Trophoblast cell (in vitro differentiated cells and primary cell): ENCODE measurements around the gene UBE2E2.

Experiments
- DNase-seq, 2 donors: peaks; one replicate each; pipeline ENCODE4 v3.0.0-alpha.2; 2016
- H2AFZ ChIP-seq: 2 replicates; pipeline ENCODE4 v1.6.1; 2013; ENCODE audit warnings: low read length, moderate library complexity, mild to moderate bottlenecking; ENCODE audit not compliant: insufficient read depth, poor library complexity
- H2AK5ac ChIP-seq: 2 replicates; pipeline ENCODE4 v1.6.1; 2013; ENCODE audit warnings: mild to moderate bottlenecking, low read length
- H2BK120ac ChIP-seq: 2 replicates; pipeline ENCODE4 v1.6.1; 2013; ENCODE audit warnings: low read length, mild to moderate bottlenecking, moderate library complexity; ENCODE audit not compliant: insufficient read depth, poor library complexity
- H2BK12ac ChIP-seq: 2 replicates; pipeline ENCODE4 v1.6.1; 2013; ENCODE audit warnings: mild to moderate bottlenecking, low read length, moderate library complexity
- H2BK5ac ChIP-seq: 2 replicates; pipeline ENCODE4 v1.6.1; 2013; ENCODE audit warnings: low read length, low read depth, moderate library complexity, mild to moderate bottlenecking; ENCODE audit not compliant: poor library complexity
- H3K14ac ChIP-seq: 2 replicates; pipeline ENCODE4 v1.6.1; 2013; ENCODE audit warnings: mild to moderate bottlenecking, low read length
- H3K18ac ChIP-seq: 2 replicates; pipeline ENCODE4 v1.6.1; 2013; ENCODE audit warnings: mild to moderate bottlenecking, low read length
- H3K23ac ChIP-seq: 2 replicates; pipeline ENCODE4 v1.6.1; 2013; ENCODE audit warnings: low read length
- H3K27ac ChIP-seq: 2 replicates; pipeline ENCODE4 v1.5.1; 2013; ENCODE audit warnings: low read depth, mild to moderate bottlenecking, inconsistent platforms, low read length, moderate library complexity
- H3K27me3 ChIP-seq: 2 replicates; pipeline ENCODE4 v1.6.1; 2013; ENCODE audit warnings: inconsistent platforms, mild to moderate bottlenecking, low read length, moderate library complexity; ENCODE audit not compliant: insufficient read depth
- H3K36me3 ChIP-seq, 2 experiments: 1 replicate in 1 of 2; 2 replicates in 1 of 2; pipeline ENCODE4 v1.6.1; 2013; ENCODE audit warnings: low read length in 2 of 2, mild to moderate bottlenecking in 2 of 2, moderate library complexity in 1 of 2; ENCODE audit not compliant: insufficient read depth in 2 of 2, control insufficient read depth in 1 of 2
- H3K4ac ChIP-seq: 2 replicates; pipeline ENCODE4 v1.6.1; 2013; ENCODE audit warnings: low read depth, mild to moderate bottlenecking, low read length, moderate library complexity
- H3K4me1 ChIP-seq, 2 experiments: 1 replicate in 1 of 2; 2 replicates in 1 of 2; pipeline ENCODE4 v1.6.1; 2013; ENCODE audit warnings: low read length in 2 of 2, mild to moderate bottlenecking in 2 of 2, moderate library complexity in 1 of 2; ENCODE audit not compliant: insufficient read depth in 2 of 2, control insufficient read depth in 1 of 2
- H3K4me2 ChIP-seq: 2 replicates; pipeline ENCODE4 v1.6.1; 2013; ENCODE audit warnings: inconsistent platforms, mild to moderate bottlenecking, low read length, moderate library complexity
- H3K4me3 ChIP-seq: 2 replicates; pipeline ENCODE4 v1.5.1; 2013; ENCODE audit warnings: mild to moderate bottlenecking, low read depth, low read length, inconsistent platforms
- H3K79me1 ChIP-seq: one replicate; pipeline ENCODE4 v1.6.1; 2013; ENCODE audit warnings: low read length
- H3K79me2 ChIP-seq: 2 replicates; pipeline ENCODE4 v1.6.1; 2013; ENCODE audit warnings: low read length, mild to moderate bottlenecking; ENCODE audit not compliant: control insufficient read depth, insufficient read depth, poor library complexity
- H3K9ac ChIP-seq: 2 replicates; pipeline ENCODE4 v1.6.1; 2013; ENCODE audit warnings: mild to moderate bottlenecking, low read length
- H3K9me3 ChIP-seq: 2 replicates; pipeline ENCODE4 v1.6.1; 2013; ENCODE audit warnings: low read depth, mild to moderate bottlenecking, control low read depth, inconsistent platforms, low read length; ENCODE audit not compliant: insufficient read depth
- H4K12ac ChIP-seq: 2 replicates; pipeline ENCODE4 v1.6.1; 2013; ENCODE audit warnings: low read depth, mild to moderate bottlenecking, low read length, moderate library complexity
- H4K8ac ChIP-seq: 2 replicates; pipeline ENCODE4 v1.6.1; 2013; ENCODE audit warnings: low read depth, mild to moderate bottlenecking, low read length, moderate library complexity
- H4K91ac ChIP-seq: one replicate; pipeline ENCODE4 v1.6.1; 2013; ENCODE audit warnings: low read depth, mild to moderate bottlenecking, low read length, moderate library complexity
- WGBS: extraction: QIAGEN DNeasy Blood & Tissue Kit; methylation state at CpG from one replicate; pipeline ENCODE4 v1.1.7; 2013; ENCODE audit warnings: missing lambda C conversion rate; ENCODE audit not compliant: insufficient read length, insufficient coverage; ENCODE audit errors: extremely low coverage; 5-methylcytosine and 5-hydroxymethylcytosine counted together

The UBE2E2 gene

DNA sequence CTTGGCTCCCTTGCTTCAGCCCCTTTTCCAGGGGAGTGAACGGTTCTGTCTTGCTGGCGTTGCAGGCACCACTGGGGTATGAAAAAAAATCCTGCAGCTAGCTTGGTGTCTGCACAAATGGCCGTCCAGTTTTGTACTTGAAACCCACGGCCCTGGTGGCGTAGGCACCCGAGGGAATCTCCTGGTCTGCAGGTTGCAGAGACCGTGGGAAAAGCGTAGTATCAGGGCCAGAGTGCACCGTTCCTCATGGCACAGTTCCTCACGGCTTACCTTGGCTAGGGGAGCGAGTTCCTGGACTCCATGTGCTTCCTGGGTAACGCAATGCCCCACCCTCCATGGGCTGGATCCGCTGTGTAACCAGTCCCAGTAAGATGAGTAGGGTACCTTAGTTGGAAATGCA lies 214.9 kb downstream of the UBE2E2 start:
- no peak overlapping the region for H3K4ac ChIP-seq
- no peak overlapping the region for H3K14ac ChIP-seq
- no peak overlapping the region for H3K27ac ChIP-seq
- no peaks in the 10 kb centered on the region for H3K36me3 ChIP-seq
- no peak overlapping the region for H2BK120ac ChIP-seq
- no peak overlapping the region for H2AK5ac ChIP-seq
- H3K4me3 ChIP-seq = no peak overlapping the region
- H3K23ac ChIP-seq = no peak overlapping the region
- H4K12ac ChIP-seq = no peak overlapping the region
- H3K9me3 ChIP-seq = no peaks in the 10 kb centered on the region
- no peak overlapping the region for H2BK5ac ChIP-seq
- no peaks in the 10 kb centered on the region for H3K79me1 ChIP-seq
- no peak overlapping the region for H3K9ac ChIP-seq
- no peak overlapping the region for H3K18ac ChIP-seq
- H2BK12ac ChIP-seq = no peak overlapping the region
- H3K4me2 ChIP-seq = no peak overlapping the region
- no peaks in the 10 kb centered on the region for H3K27me3 ChIP-seq
- no CpG with 5 or more reads among the region's 13 CpGs for WGBS
- no peak overlapping the region for H4K8ac ChIP-seq
- H4K91ac ChIP-seq = no peak overlapping the region
- no peak for DNase-seq
- no peak overlapping the region for H2AFZ ChIP-seq
- H3K4me1 ChIP-seq = no peaks in the 10 kb centered on the region
- no peaks in the 10 kb centered on the region for H3K79me2 ChIP-seq

- Histone ChIP-seq H4K8ac (no peak overlapping the region), H3K4me2 (no peak overlapping the region), H3K18ac (no peak overlapping the region), H3K27ac (no peak overlapping the region), H2BK12ac (no peak overlapping the region), H4K91ac (no peak overlapping the region), H3K79me2 (no peaks in the 10 kb centered on the region), H3K23ac (no peak overlapping the region), H2AK5ac (no peak overlapping the region), H3K14ac (no peak overlapping the region), H3K79me1 (no peaks in the 10 kb centered on the region), H2AFZ (no peak overlapping the region), H2BK5ac (no peak overlapping the region), H3K4me3 (no peak overlapping the region), H3K9ac (no peak overlapping the region), H3K4ac (no peak overlapping the region), H3K9me3 (no peaks in the 10 kb centered on the region), H2BK120ac (no peak overlapping the region), H4K12ac (no peak overlapping the region), H3K27me3 (no peaks in the 10 kb centered on the region), H3K4me1 (no peaks in the 10 kb centered on the region), H3K36me3 (no peaks in the 10 kb centered on the region)
- no CpG with 5 or more reads among the region's 3 CpGs for WGBS
- DNase-seq = no peak
Observed at GRCh38 chr3:23421811-23422516, 218.8 kb downstream of the UBE2E2 start.

- Histone ChIP-seq H2AFZ (no peak overlapping the region), H3K9me3 (no peaks in the 10 kb centered on the region), H3K14ac (no peak overlapping the region), H4K12ac (no peak overlapping the region), H4K91ac (no peak overlapping the region), H3K79me2 (no peaks in the 10 kb centered on the region), H3K9ac (no peak overlapping the region), H4K8ac (no peak overlapping the region), H2BK120ac (no peak overlapping the region), H2BK5ac (no peak overlapping the region), H3K79me1 (no peaks in the 10 kb centered on the region), H2AK5ac (no peak overlapping the region), H3K23ac (no peak overlapping the region), H3K4me2 (no peak overlapping the region), H3K27ac (no peak overlapping the region), H3K18ac (no peak overlapping the region), H3K4ac (no peak overlapping the region), H3K4me1 (no peaks in the 10 kb centered on the region), H3K4me3 (no peak overlapping the region), H3K27me3 (no peaks in the 10 kb centered on the region), H2BK12ac (no peak overlapping the region), H3K36me3 (no peaks in the 10 kb centered on the region)
- no peak for DNase-seq
Observed at GRCh38 chr3:23422517-23422851, 219.4 kb downstream of the UBE2E2 start.

GRCh38 chr3:23425410-23425809 lies 222.3 kb downstream of the UBE2E2 start:
- H4K12ac ChIP-seq = no peak overlapping the region
- no peak overlapping the region for H2BK5ac ChIP-seq
- no peak overlapping the region for H3K4me2 ChIP-seq

More at GRCh38 chr3:23425410-23425809, 222.3 kb downstream of the UBE2E2 start:
- no peak overlapping the region for H3K18ac ChIP-seq
- H4K91ac ChIP-seq = no peak overlapping the region
- no CpG with 5 or more reads among the region's 3 CpGs for WGBS
- H2BK12ac ChIP-seq = no peak overlapping the region
- no peaks in the 10 kb centered on the region for H3K27me3 ChIP-seq
- no peak overlapping the region for H3K27ac ChIP-seq
- H3K4ac ChIP-seq = no peak overlapping the region
- no peak overlapping the region for H3K14ac ChIP-seq
- H3K4me1 ChIP-seq = no peaks in the 10 kb centered on the region
- H3K4me3 ChIP-seq = no peak overlapping the region
- H3K9ac ChIP-seq = no peak overlapping the region
- H4K8ac ChIP-seq = no peak overlapping the region
- H3K79me2 ChIP-seq = no peaks in the 10 kb centered on the region
- DNase-seq = no peak
- H2BK120ac ChIP-seq = no peak overlapping the region
- no peaks in the 10 kb centered on the region for H3K9me3 ChIP-seq
- no peak overlapping the region for H2AFZ ChIP-seq
- H3K23ac ChIP-seq = no peak overlapping the region
- no peaks in the 10 kb centered on the region for H3K79me1 ChIP-seq
- H2AK5ac ChIP-seq = no peak overlapping the region
- no peaks in the 10 kb centered on the region for H3K36me3 ChIP-seq
